AG09319 (cell line): Measurements from ENCODE around the gene EFHC2.

Experiments used
- DNase-seq: peaks from one replicate; pipeline ENCODE4 v3.0.0-alpha.2; 2010; ENCODE audit warnings: low read depth; ENCODE audit errors: extremely low read depth
- CTCF ChIP-seq: IDR thresholded peaks from 2 replicates; pipeline ENCODE4 v1.5.1; 2011; ENCODE audit warnings: low read depth, mild to moderate bottlenecking, inconsistent platforms, low read length, moderate library complexity

Gene EFHC2

GRCh38 chrX:44234541-44234940 is 108.9 kb downstream of the EFHC2 start:
- no peak for DNase-seq
- no peak for TF ChIP-seq CTCF

- TF ChIP-seq CTCF = no peak
- no peak for DNase-seq
Observed at GRCh38 chrX:44234116-44234515, 109.4 kb downstream of the EFHC2 start.

- no peak for DNase-seq
- TF ChIP-seq CTCF = no peak
Observed at GRCh38 chrX:44232081-44232480, 111.4 kb downstream of the EFHC2 start.

- TF ChIP-seq CTCF = no peak
Observed at GRCh38 chrX:44228621-44229020, 114.9 kb downstream of the EFHC2 start.

GRCh38 chrX:44227991-44228390 is 115.5 kb downstream of the EFHC2 start:
- no peak for DNase-seq
- no peak for TF ChIP-seq CTCF

More at GRCh38 chrX:44228621-44229020, 114.9 kb downstream of the EFHC2 start:
- DNase-seq = no peak

GRCh38 chrX:44225667-44226066 is 117.8 kb downstream of the EFHC2 start:
- no peak for TF ChIP-seq CTCF
- no peak for DNase-seq

- no peak for TF ChIP-seq CTCF
- no peak for DNase-seq
Observed at GRCh38 chrX:44224760-44225159, 118.7 kb downstream of the EFHC2 start.
